ENCODE measurements around the gene BTBD18.

BTBD18 gene

GRCh38 chr11:57786436-57786835, 34.8 kb upstream of the BTBD18 start:
- CTCF ChIA-PET, result interaction anchor here (0.8 to 7.0 kb wide), 2 partner anchors 14 to 441 kb away, joined by 3 to 57 read pairs; no protein-coding TSS in a partner anchor
- POLR2A ChIA-PET, result interaction anchor here (0.6 kb wide), 1 partner anchor 55 kb away, joined by 10 read pairs; no protein-coding TSS in a partner anchor
- TF ChIP-seq CTCF (IDR thresholded peaks at IDR 0.05; ENCODE audit: control extremely low read depth, extremely low read depth, low read depth, missing control alignments), result no peak
- no peak for DNase-seq (ENCODE audit: extremely low spot score)

- CTCF ChIA-PET, result interaction anchor here (1.0 to 7.0 kb wide), 4 partner anchors 15 to 141 kb away, joined by 3 to 57 read pairs (median 4); partner anchors contain the start of gene CTNND1
- POLR2A ChIA-PET, result interaction anchor here (1.1 to 2.0 kb wide), 2 partner anchors 41 to 43 kb away, joined by 3 to 8 read pairs; partner anchors contain the start of gene SELENOH
- no peak for TF ChIP-seq CTCF (IDR thresholded peaks at IDR 0.05; ENCODE audit: control extremely low read depth, extremely low read depth, low read depth, missing control alignments)
Measured at GRCh38 chr11:57785072-57785471, 33.5 kb upstream of the BTBD18 start.

GRCh38 chr11:57781529-57781943, 29.9 kb upstream of the BTBD18 start:
- no peak for TF ChIP-seq CTCF (IDR thresholded peaks at IDR 0.05; ENCODE audit: control extremely low read depth, extremely low read depth, low read depth, missing control alignments)
- DNase-seq (ENCODE audit: extremely low spot score), result no peak
- CTCF ChIA-PET, result interaction anchor here (1.0 to 4.9 kb wide), 3 partner anchors 16 to 23 kb away, joined by 3 to 29 read pairs (median 3); no protein-coding TSS in a partner anchor
- POLR2A ChIA-PET, result no interaction called here

More at GRCh38 chr11:57785072-57785471, 33.5 kb upstream of the BTBD18 start:
- DNase-seq (ENCODE audit: extremely low spot score), result peak; percentile 28

DNA sequence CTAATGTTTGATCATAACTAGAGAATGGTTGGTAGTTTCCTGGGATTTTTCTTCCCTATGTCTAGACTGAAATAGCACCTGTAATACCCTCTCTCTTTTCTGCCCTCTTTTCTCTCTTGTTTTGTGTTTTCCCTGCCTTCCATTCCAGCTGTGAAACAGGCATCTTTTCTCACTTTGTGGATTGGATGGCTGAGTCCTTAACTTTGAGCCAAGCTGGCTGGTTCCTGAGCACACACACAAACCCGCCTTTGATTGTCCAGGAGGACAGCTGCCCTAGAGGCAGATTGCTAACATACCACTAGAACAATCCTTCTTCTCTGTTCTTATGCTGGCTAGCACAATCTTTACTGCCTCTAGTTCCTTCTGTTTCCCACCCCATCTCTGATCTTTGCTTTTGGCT, 27.7 kb upstream of the BTBD18 start:
- TF ChIP-seq CTCF (IDR thresholded peaks at IDR 0.05; ENCODE audit: control extremely low read depth, extremely low read depth, low read depth, missing control alignments), result no peak
- ChIA-PET POLR2A (no interaction called here), CTCF (interaction anchor here (1.4 to 4.9 kb wide), 5 partner anchors 9 to 28 kb away, joined by 5 to 29 read pairs (median 7); partner anchors contain the start of gene BTBD18)
- no peak for DNase-seq (ENCODE audit: extremely low spot score)

GRCh38 chr11:57778318-57779037, 26.9 kb upstream of the BTBD18 start:
- ChIA-PET CTCF (interaction anchor here (0.8 to 4.9 kb wide), 5 partner anchors 8 to 23 kb away, joined by 3 to 29 read pairs (median 6); no protein-coding TSS in a partner anchor), POLR2A (interaction anchor here (1.3 kb wide), 1 partner anchor 14 kb away, joined by 3 read pairs; no protein-coding TSS in a partner anchor)
- DNase-seq (ENCODE audit: extremely low spot score), result no peak
- no peak for TF ChIP-seq CTCF (IDR thresholded peaks at IDR 0.05; ENCODE audit: control extremely low read depth, extremely low read depth, low read depth, missing control alignments)

DNA sequence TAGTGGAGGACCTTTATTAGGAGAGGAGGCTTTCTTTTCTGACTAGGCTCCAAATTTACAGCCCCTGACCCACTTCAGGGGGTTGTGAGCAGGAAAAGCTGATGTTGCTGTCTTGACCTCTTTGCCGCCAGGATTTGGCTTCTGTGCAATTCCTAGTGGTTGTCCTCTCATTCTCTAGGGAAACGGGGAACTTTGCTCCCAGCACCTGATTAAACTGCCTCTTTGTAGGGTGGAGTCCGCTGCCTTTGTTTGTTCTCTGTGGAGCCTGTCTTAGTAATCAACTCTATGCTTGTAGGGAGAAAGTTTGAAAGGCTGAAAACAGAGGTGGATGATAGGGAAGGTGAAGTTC, 26.3 kb upstream of the BTBD18 start:
- CTCF ChIA-PET, result interaction anchor here (0.9 to 3.9 kb wide), 2 partner anchors 12 to 15 kb away, joined by 3 to 23 read pairs; no protein-coding TSS in a partner anchor
- DNase-seq (ENCODE audit: extremely low spot score), result no peak
- no peak for TF ChIP-seq CTCF (IDR thresholded peaks at IDR 0.05; ENCODE audit: control extremely low read depth, extremely low read depth, low read depth, missing control alignments)
- POLR2A ChIA-PET, result interaction anchor here (1.3 kb wide), 1 partner anchor 14 kb away, joined by 3 read pairs; no protein-coding TSS in a partner anchor
